Measurements from ENCODE around the gene MEIS3. TPM values are rescaled to one million over a fixed set of nuclear protein-coding genes. Genes with fewer than 3 reads are reported as not detected.

The MEIS3 gene
- total and polyA plus RNA-seq, 9 of the 15 experiments (the other 6 are each of a cell fraction or from before 2014, with no cell fraction given) = 0.06 to 0.80 (median 0.25) TPM; not detected in 1

- intact Hi-C loops (cut with micrococcal nuclease) (no loop called here), in situ Hi-C loops (cut with MboI) (no loop called here)
- Histone ChIP-seq H3K9me1 (ENCODE audit: control insufficient read depth, insufficient read depth, low read length) (peaks cover 3% of the 10 kb centered on the region), H4K20me1 (replicated peaks; ENCODE audit: control insufficient read depth, insufficient read depth, low read length) (no peaks in the 10 kb centered on the region), H3K27ac (ENCODE audit: extremely low read depth, low read depth, low read length) (no peak overlapping the region), H3K4me2 (ENCODE audit: insufficient read depth, low read length) (no peak overlapping the region), H3K36me3 (ENCODE audit: control insufficient read depth, insufficient read depth, low read length) (peaks cover 95% of the 10 kb centered on the region; the same call in 2 of the 3 replicates), H3K27me3 (ENCODE audit: control insufficient read depth in 2 of 2, insufficient read depth in 2 of 2, low read length in 2 of 2) (no peaks in the 10 kb centered on the region), H3K79me2 (ENCODE audit: control insufficient read depth, insufficient read depth, low read length) (no peaks in the 10 kb centered on the region), H2AFZ (ENCODE audit: low read depth, low read length) (no peak overlapping the region), H3K4me3 (no peak overlapping the region), H3K9me3 (replicated peaks; ENCODE audit: control insufficient read depth, insufficient read depth, low read depth, low read length) (no peaks in the 10 kb centered on the region), H3K9ac (ENCODE audit: insufficient read depth in 1 of 2, low read depth in 2 of 2, low read length in 2 of 2) (no peak overlapping the region), H3K4me1 (replicated peaks in 1 of 2; ENCODE audit: control insufficient read depth in 2 of 2, insufficient read depth in 2 of 2, low read length in 2 of 2) (peaks cover 0 to 26% of the 10 kb centered on the region in 2 experiments; a peak in 2 of 5 replicates)
- ChIA-PET POLR2A (no interaction called here), CTCF (ENCODE audit: low intra/inter-chr PET ratio) (no interaction called here)
- BruUV-seq (replicated peaks) = no TSS peak
- no peak for DNase-seq (ENCODE audit: extremely low read depth in 1 of 4, low spot score in 3 of 4)
- ATAC-seq = no peak
- WGBS (ENCODE audit: insufficient coverage, low coverage, missing lambda C conversion rate) = 96% methylated on average over 23 of the region's 30 CpGs
- no peak for FAIRE-seq
- TF ChIP-seq POU5F1 (IDR thresholded peaks at IDR 0.05; ENCODE audit: borderline replicate concordance, low read depth, low read length, partially characterized antibody) (no peak), FUS (optimal IDR thresholded peaks at IDR 0.05; ENCODE audit: low read depth, low read length) (no peak), PPARD (CRISPR knock-in tag; IDR thresholded peaks at IDR 0.05) (no peak), ZNF175 (CRISPR knock-in tag; IDR thresholded peaks at IDR 0.05; ENCODE audit: low read depth) (no peak), BCLAF1 (IDR thresholded peaks at IDR 0.05; ENCODE audit: borderline replicate concordance in 1 of 2, control insufficient read depth in 1 of 2, low read depth in 2 of 2, low read length in 1 of 2) (no peak), EHMT2 (IDR thresholded peaks at IDR 0.05) (no peak), ETV6 (IDR thresholded peaks at IDR 0.05; ENCODE audit: borderline replicate concordance in 1 of 2, low read depth in 2 of 2, low read length in 1 of 2) (no peak), ETV6 (CRISPR knock-in tag; IDR thresholded peaks at IDR 0.05; ENCODE audit: borderline replicate concordance) (no peak), NKRF (IDR thresholded peaks at IDR 0.05; ENCODE audit: borderline replicate concordance) (no peak), ZNF780A (CRISPR knock-in tag; IDR thresholded peaks at IDR 0.05) (no peak), ZEB2 (IDR thresholded peaks at IDR 0.05) (no peak), RBFOX2 (IDR thresholded peaks at IDR 0.05; ENCODE audit: low read depth, low read length) (peak; percentile 40; the same call in 1 of the 2 replicates), ZBTB1 (CRISPR knock-in tag; IDR thresholded peaks at IDR 0.05; ENCODE audit: borderline replicate concordance, low read depth) (no peak), MAFK (IDR thresholded peaks at IDR 0.05; ENCODE audit: low read length) (no peak), HNRNPLL (IDR thresholded peaks at IDR 0.05; ENCODE audit: low read depth, low read length, poor library complexity, severe bottlenecking) (no peak), POLR2G (IDR thresholded peaks at IDR 0.05; ENCODE audit: low read depth, low read length) (peak; percentile 28; the same call in 1 of the 2 replicates), ZFP36 (IDR thresholded peaks at IDR 0.05; ENCODE audit: low read depth, low read length, partially characterized antibody) (no peak)
These were observed 44.2 kb downstream of the MEIS3 start for GRCh38 chr19:47374876-47375693.
